Measurements from ENCODE around the gene B4GAT1. TPM values are rescaled to one million over a fixed set of nuclear protein-coding genes. Genes with fewer than 3 reads are reported as not detected.
"Not testable (repeated sequence)": the region's sequence is repeated elsewhere in the genome, so short reads cannot be mapped to it uniquely, and the experiment has no call there.

Gene B4GAT1
- total and polyA plus RNA-seq, 2 donors (not counting 3 experiments of a cell fraction or from before 2014, with no cell fraction given): 21.2 to 21.6 TPM

GRCh38 chr11:66359662-66360087, 12.2 kb upstream of the B4GAT1 start:
- POLR2A ChIA-PET: no interaction called here
- FAIRE-seq: no peak
- TF ChIP-seq GATA2 (IDR thresholded peaks at IDR 0.05; ENCODE audit: insufficient read depth, insufficient read length, low read depth, low read length) (no peak), EZH2 (IDR thresholded peaks at IDR 0.05; ENCODE audit: borderline replicate concordance, low read depth, low read length, severe bottlenecking) (no peak), CTCF (IDR thresholded peaks at IDR 0.05; ENCODE audit: extremely low read depth in 1 of 2, insufficient read depth in 1 of 2, low read depth in 1 of 2, low read length in 2 of 2) (no peak), JUN (IDR thresholded peaks at IDR 0.05; ENCODE audit: borderline replicate concordance, insufficient read depth, insufficient read length, low read depth) (no peak)

GRCh38 chr11:66350560-66351235, 3.3 kb upstream of the B4GAT1 start:
- POLR2A ChIA-PET; dilution Hi-C loops (cut with MboI; ENCODE audit: extremely low pct_ligation_motif_present, low sequenced_read_pairs); FAIRE-seq: not testable (repeated sequence)

More at GRCh38 chr11:66359662-66360087, 12.2 kb upstream of the B4GAT1 start:
- no peak for DNase-seq (ENCODE audit: low read depth, low spot score)
- Histone ChIP-seq H3K9me1 (replicated peaks; ENCODE audit: control insufficient read depth, extremely low read depth, insufficient read depth, low read length) (no peaks in the 10 kb centered on the region), H3K36me3 (ENCODE audit: control insufficient read depth in 2 of 2, extremely low read depth in 1 of 2, insufficient read depth in 2 of 2, low read length in 2 of 2) (no peaks in the 10 kb centered on the region), H2AFZ (ENCODE audit: low read depth, low read length) (no peak overlapping the region), H3K4me1 (ENCODE audit: control insufficient read depth, extremely low read depth, insufficient read depth, low read length) (no peaks in the 10 kb centered on the region), H3K9ac (replicated peaks; ENCODE audit: extremely low read depth, insufficient read depth, low read length) (no peak overlapping the region), H3K4me2 (ENCODE audit: insufficient read depth, low read length) (no peak overlapping the region), H3K27ac (ENCODE audit: insufficient read depth, low read depth, low read length) (no peak overlapping the region), H3K27me3 (ENCODE audit: control insufficient read depth in 2 of 2, insufficient read depth in 2 of 2, low read length in 2 of 2) (no peaks in the 10 kb centered on the region), H3K9me3 (replicated peaks; ENCODE audit: control insufficient read depth, insufficient read depth, low read length) (no peaks in the 10 kb centered on the region), H3K4me3 (replicated peaks in 1 of 3; ENCODE audit: insufficient read depth in 1 of 3, low read depth in 1 of 3, low read length in 3 of 3) (no peak overlapping the region), H3K79me2 (ENCODE audit: control insufficient read depth, insufficient read depth, low read length) (no peaks in the 10 kb centered on the region), H4K20me1 (replicated peaks; ENCODE audit: control insufficient read depth, extremely low read depth, insufficient read depth, low read length) (no peaks in the 10 kb centered on the region)
- dilution Hi-C loops (cut with MboI; ENCODE audit: extremely low pct_ligation_motif_present, low sequenced_read_pairs): no loop called here
- CTCF ChIA-PET: interaction anchor here (1.6 kb wide), 1 partner anchor 48 kb away, joined by 4 read pairs; no protein-coding TSS in a partner anchor
- no TSS peak for BruUV-seq (replicated peaks)
- intact Hi-C loops (cut with micrococcal nuclease): no loop called here

More at GRCh38 chr11:66350560-66351235, 3.3 kb upstream of the B4GAT1 start:
- DNase-seq (ENCODE audit: low read depth, low spot score); H3K4me1 ChIP-seq (ENCODE audit: control insufficient read depth, extremely low read depth, insufficient read depth, low read length); H4K20me1 ChIP-seq (replicated peaks; ENCODE audit: control insufficient read depth, extremely low read depth, insufficient read depth, low read length); H3K36me3 ChIP-seq (ENCODE audit: control insufficient read depth in 2 of 2, extremely low read depth in 1 of 2, insufficient read depth in 2 of 2, low read length in 2 of 2); H3K9me3 ChIP-seq (replicated peaks; ENCODE audit: control insufficient read depth, insufficient read depth, low read length); H3K4me2 ChIP-seq (ENCODE audit: insufficient read depth, low read length); intact Hi-C loops (cut with micrococcal nuclease); H3K27ac ChIP-seq (ENCODE audit: insufficient read depth, low read depth, low read length); H3K9me1 ChIP-seq (replicated peaks; ENCODE audit: control insufficient read depth, extremely low read depth, insufficient read depth, low read length); H3K4me3 ChIP-seq (replicated peaks in 1 of 3; ENCODE audit: insufficient read depth in 1 of 3, low read depth in 1 of 3, low read length in 3 of 3); H3K27me3 ChIP-seq (ENCODE audit: control insufficient read depth in 2 of 2, insufficient read depth in 2 of 2, low read length in 2 of 2); BruUV-seq (replicated peaks); H3K9ac ChIP-seq (replicated peaks; ENCODE audit: extremely low read depth, insufficient read depth, low read length); H3K79me2 ChIP-seq (ENCODE audit: control insufficient read depth, insufficient read depth, low read length); H2AFZ ChIP-seq (ENCODE audit: low read depth, low read length): not testable (repeated sequence)
- CTCF ChIA-PET: interaction anchor here (1.5 to 3.0 kb wide), 3 partner anchors 12 to 35 kb away, joined by 4 to 12 read pairs (median 10); no protein-coding TSS in a partner anchor
